Activated CD8-positive, alpha-beta T cell treated with anti-CD3 and anti-CD28 coated beads for 36 hours (primary cell): ENCODE data around the gene BOC. TPM values are rescaled to one million over a fixed set of nuclear protein-coding genes. Genes with fewer than 3 reads are reported as not detected.

Experiments used
- ATAC-seq: fragments of 200-7000 bp; cut with Tn5 transposase; one replicate; pipeline ENCODE4 v1.10.0; 2021; ENCODE audit warnings: mild to moderate bottlenecking, moderate library complexity
- CTCF ChIA-PET: fragments of 350-600 bp; sonication (Branson Sonifier 250); formaldehyde crosslinking; loops from one replicate; lab custom pipeline; 2021; ENCODE audit warnings: antibody characterized with exemption; lab: Charles Lee
- POLR2A ChIA-PET: fragments of 350-600 bp; sonication (Branson Sonifier 250); formaldehyde crosslinking; loops from one replicate; lab custom pipeline; 2021; ENCODE audit warnings: antibody characterized with exemption; lab: Charles Lee
- DNase-seq: peaks from one replicate; pipeline ENCODE4 v3.0.0-alpha.2; 2020
- H3K27ac Mint-ChIP-seq: one replicate; pipeline ENCODE4 v1.8.0; 2021; ENCODE audit warnings: mild to moderate bottlenecking, mixed read lengths
- H3K27me3 Mint-ChIP-seq: one replicate; pipeline ENCODE4 v1.8.0; 2021; ENCODE audit warnings: mixed read lengths
- H3K36me3 Mint-ChIP-seq: one replicate; pipeline ENCODE4 v1.8.0; 2021; ENCODE audit warnings: low read depth, mixed read lengths
- H3K4me1 Mint-ChIP-seq: one replicate; pipeline ENCODE4 v1.8.0; 2021; ENCODE audit warnings: low read depth, mixed read lengths
- H3K4me3 Mint-ChIP-seq: one replicate; pipeline ENCODE4 v1.8.0; 2021; ENCODE audit warnings: mild to moderate bottlenecking, moderate library complexity, mixed read lengths
- H3K9me3 Mint-ChIP-seq: one replicate; pipeline ENCODE4 v1.8.0; 2021; ENCODE audit warnings: mixed read lengths
- intact Hi-C: fragments of 100-400 bp; cut with micrococcal nuclease; formaldehyde crosslinking; loops from one replicate; pipeline ENCODE4 v1.10.0; 2022
- total RNA-seq, 2 experiments: library from RNA; stranded (reverse); gene quantifications; one replicate each; pipeline ENCODE4 v1.2.3, GENCODE V29; 2021
- TF ChIP-seq, protein P1 (sequence below): fragments of 200-600 bp; IDR thresholded peaks from one replicate; pipeline ENCODE4 v1.8.0; 2022; ENCODE audit warnings: antibody characterized with exemption, mild to moderate bottlenecking

BOC gene
- total RNA-seq, 2 experiments from 2014 or later = 0.20 to 0.49 TPM

DNA sequence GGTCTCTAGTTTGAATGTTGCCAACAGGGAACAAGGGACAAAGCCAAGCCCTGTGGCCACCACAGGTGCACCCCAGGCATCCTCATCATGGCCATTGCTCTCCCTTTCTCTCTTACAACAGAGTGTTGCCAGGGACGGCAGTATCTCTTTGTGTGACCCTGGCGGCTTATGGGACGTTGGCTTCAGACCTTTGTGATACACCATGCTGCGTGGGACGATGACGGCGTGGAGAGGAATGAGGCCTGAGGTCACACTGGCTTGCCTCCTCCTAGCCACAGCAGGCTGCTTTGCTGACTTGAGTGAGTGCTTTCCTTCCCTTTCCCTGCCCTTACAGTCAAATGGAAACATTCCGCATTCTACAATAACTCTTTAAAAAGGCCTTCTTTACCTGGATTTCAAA lies 38.2 kb downstream of the BOC start:
- H3K4me3 Mint-ChIP-seq = no peak overlapping the region
- POLR2A ChIA-PET = no interaction called here
- H3K4me1 Mint-ChIP-seq = no peaks in the 10 kb centered on the region
- no peak overlapping the region for H3K27ac Mint-ChIP-seq
- no peak for DNase-seq
- CTCF ChIA-PET = interaction anchor here (1.0 kb wide), 1 partner anchor 328 kb away, joined by 3 read pairs; no protein-coding TSS in a partner anchor
- no peaks in the 10 kb centered on the region for H3K36me3 Mint-ChIP-seq
- H3K27me3 Mint-ChIP-seq = peaks cover 7% of the 10 kb centered on the region
- no peak for ATAC-seq
- intact Hi-C loops = no loop called here
- no peaks in the 10 kb centered on the region for H3K9me3 Mint-ChIP-seq
- TF ChIP-seq, protein P1, sequence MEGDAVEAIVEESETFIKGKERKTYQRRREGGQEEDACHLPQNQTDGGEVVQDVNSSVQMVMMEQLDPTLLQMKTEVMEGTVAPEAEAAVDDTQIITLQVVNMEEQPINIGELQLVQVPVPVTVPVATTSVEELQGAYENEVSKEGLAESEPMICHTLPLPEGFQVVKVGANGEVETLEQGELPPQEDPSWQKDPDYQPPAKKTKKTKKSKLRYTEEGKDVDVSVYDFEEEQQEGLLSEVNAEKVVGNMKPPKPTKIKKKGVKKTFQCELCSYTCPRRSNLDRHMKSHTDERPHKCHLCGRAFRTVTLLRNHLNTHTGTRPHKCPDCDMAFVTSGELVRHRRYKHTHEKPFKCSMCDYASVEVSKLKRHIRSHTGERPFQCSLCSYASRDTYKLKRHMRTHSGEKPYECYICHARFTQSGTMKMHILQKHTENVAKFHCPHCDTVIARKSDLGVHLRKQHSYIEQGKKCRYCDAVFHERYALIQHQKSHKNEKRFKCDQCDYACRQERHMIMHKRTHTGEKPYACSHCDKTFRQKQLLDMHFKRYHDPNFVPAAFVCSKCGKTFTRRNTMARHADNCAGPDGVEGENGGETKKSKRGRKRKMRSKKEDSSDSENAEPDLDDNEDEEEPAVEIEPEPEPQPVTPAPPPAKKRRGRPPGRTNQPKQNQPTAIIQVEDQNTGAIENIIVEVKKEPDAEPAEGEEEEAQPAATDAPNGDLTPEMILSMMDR = no peak

DNA sequence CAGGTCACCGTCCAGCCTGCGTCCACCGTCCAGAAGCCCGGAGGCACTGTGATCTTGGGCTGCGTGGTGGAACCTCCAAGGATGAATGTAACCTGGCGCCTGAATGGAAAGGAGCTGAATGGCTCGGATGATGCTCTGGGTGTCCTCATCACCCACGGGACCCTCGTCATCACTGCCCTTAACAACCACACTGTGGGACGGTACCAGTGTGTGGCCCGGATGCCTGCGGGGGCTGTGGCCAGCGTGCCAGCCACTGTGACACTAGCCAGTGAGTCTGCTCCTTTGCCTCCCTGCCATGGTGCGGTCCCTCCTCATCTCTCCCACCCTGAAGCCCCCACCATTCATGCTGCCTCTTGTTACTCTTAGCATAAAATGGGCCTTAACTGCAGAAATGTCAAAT lies 39.2 kb downstream of the BOC start:
- ChIA-PET POLR2A (no interaction called here), CTCF (no interaction called here)
- Mint-ChIP-seq H3K27me3 (peaks cover 5% of the 10 kb centered on the region), H3K36me3 (no peaks in the 10 kb centered on the region), H3K4me3 (no peak overlapping the region), H3K27ac (no peak overlapping the region), H3K4me1 (no peaks in the 10 kb centered on the region), H3K9me3 (no peaks in the 10 kb centered on the region)
- no peak for DNase-seq
- TF ChIP-seq, protein P1 = no peak
- ATAC-seq = no peak
- intact Hi-C loops = no loop called here

DNA sequence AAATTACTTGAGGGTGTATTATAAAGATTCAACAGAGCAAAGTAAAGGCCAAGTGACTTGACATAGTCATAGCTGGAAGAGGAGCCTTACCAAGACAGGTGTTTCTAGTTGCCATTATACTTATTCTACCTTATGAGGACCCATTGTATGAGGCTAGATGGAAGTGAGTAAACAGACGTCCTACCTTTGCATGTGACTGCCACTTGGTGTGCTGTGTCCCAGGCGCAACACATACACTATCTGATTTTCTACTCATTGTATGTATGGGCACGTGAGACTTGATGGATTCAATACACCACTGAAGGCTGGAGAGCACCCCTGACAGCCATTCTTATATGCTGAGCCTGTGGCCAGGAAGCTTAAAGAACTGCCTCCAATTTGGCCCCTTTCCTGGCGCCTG lies 40.5 kb downstream of the BOC start:
- Mint-ChIP-seq H3K4me1 (no peaks in the 10 kb centered on the region), H3K9me3 (no peaks in the 10 kb centered on the region), H3K27me3 (peaks cover 2% of the 10 kb centered on the region), H3K36me3 (no peaks in the 10 kb centered on the region), H3K4me3 (no peak overlapping the region), H3K27ac (no peak overlapping the region)
- ChIA-PET CTCF (no interaction called here), POLR2A (no interaction called here)
- DNase-seq (no peak), ATAC-seq (no peak)
- TF ChIP-seq, protein P1 = no peak
- intact Hi-C loops = no loop called here

DNA sequence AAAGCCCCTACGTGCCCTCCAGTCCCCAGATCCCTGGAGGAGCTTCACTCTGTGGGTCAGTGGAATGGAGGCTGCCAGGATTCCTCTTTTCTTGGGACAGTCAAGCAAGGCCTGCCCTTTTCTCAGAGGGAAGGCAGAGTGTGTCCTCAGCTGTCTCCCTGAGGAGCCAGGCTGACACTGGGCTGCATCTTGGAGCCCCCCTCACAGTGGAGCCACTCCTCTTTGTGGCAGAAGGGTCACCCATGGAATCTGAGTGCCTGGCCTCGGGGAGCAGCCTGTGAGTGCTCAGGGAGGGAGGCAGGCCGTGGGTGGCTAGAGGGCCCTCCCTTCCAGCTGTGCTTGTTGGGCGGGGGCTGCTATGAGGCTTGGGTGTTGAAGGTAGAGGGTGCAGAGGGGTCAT lies 41.2 kb downstream of the BOC start:
- Mint-ChIP-seq H3K27me3 (no peaks in the 10 kb centered on the region), H3K4me3 (no peak overlapping the region), H3K9me3 (no peaks in the 10 kb centered on the region), H3K27ac (no peak overlapping the region), H3K4me1 (no peaks in the 10 kb centered on the region), H3K36me3 (no peaks in the 10 kb centered on the region)
- TF ChIP-seq, protein P1 = no peak
- ChIA-PET CTCF (no interaction called here), POLR2A (no interaction called here)
- intact Hi-C loops = no loop called here
- ATAC-seq = no peak
- DNase-seq = no peak

DNA sequence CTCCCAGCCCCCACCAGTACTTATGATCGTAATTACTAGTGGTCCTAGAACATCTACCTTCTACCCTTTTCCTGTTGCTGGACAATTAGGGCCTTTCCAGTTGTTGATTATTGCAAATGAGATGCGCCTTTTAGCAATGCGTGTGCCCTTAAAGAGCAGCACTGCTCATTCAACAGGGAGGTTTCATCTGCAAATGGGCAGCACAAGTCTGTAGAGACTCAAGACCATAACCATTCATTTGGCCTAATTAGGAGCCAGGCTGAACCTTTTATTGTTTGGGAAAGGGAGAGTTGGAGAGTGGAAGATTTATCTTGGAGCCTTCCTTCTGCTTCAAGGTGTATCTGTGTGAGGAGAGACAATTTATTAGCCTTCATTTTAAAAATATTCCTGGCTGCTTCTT lies 42.3 kb downstream of the BOC start:
- Mint-ChIP-seq H3K36me3 (no peaks in the 10 kb centered on the region), H3K4me3 (no peak overlapping the region), H3K9me3 (no peaks in the 10 kb centered on the region), H3K27me3 (no peaks in the 10 kb centered on the region), H3K4me1 (no peaks in the 10 kb centered on the region), H3K27ac (no peak overlapping the region)
- intact Hi-C loops = no loop called here
- ChIA-PET CTCF (no interaction called here), POLR2A (no interaction called here)
- TF ChIP-seq, protein P1 = no peak
- DNase-seq (no peak), ATAC-seq (no peak)
